Neural progenitor cell (in vitro differentiated cells): ENCODE measurements around the gene SLC23A2. TPM values are rescaled to one million over a fixed set of nuclear protein-coding genes. Genes with fewer than 3 reads are reported as not detected.
"Not testable (repeated sequence)": the region's sequence is repeated elsewhere in the genome, so short reads cannot be mapped to it uniquely, and the experiment has no call there.

Experiments
- DNase-seq: peaks from one replicate; pipeline ENCODE4 v3.0.0-alpha.2; 2016; ENCODE audit warnings: low spot score
- H2AFZ ChIP-seq: fragments of 200-600 bp; sonication (generic); replicated peaks from 2 replicates; pipeline ENCODE4 v1.6.1; 2016; ENCODE audit warnings: antibody characterized with exemption
- H3F3A ChIP-seq: fragments of 200-600 bp; sonication (generic); 2 replicates; pipeline ENCODE4 v1.6.1; 2016; ENCODE audit warnings: antibody characterized with exemption, low read depth
- H3K27ac ChIP-seq: fragments of 200-600 bp; sonication (generic); 2 replicates; pipeline ENCODE4 v1.5.1; 2016; ENCODE audit warnings: mild to moderate bottlenecking
- H3K27me3 ChIP-seq: fragments of 200-600 bp; sonication (generic); 2 replicates; pipeline ENCODE4 v1.6.1; 2016; ENCODE audit warnings: mild to moderate bottlenecking, moderate library complexity
- H3K36me3 ChIP-seq: fragments of 200-600 bp; sonication (generic); 2 replicates; pipeline ENCODE4 v1.5.1; 2016
- H3K4me1 ChIP-seq: fragments of 200-600 bp; sonication (generic); 2 replicates; pipeline ENCODE4 v1.6.1; 2016; ENCODE audit warnings: mixed run types
- H3K4me2 ChIP-seq: fragments of 200-600 bp; sonication (generic); 2 replicates; pipeline ENCODE4 v1.6.1; 2016
- H3K4me3 ChIP-seq: fragments of 200-600 bp; sonication (generic); 2 replicates; pipeline ENCODE4 v1.5.1; 2016
- H3K79me2 ChIP-seq: fragments of 200-600 bp; sonication (generic); 2 replicates; pipeline ENCODE4 v1.6.1; 2016; ENCODE audit warnings: low read depth
- H3K9ac ChIP-seq: fragments of 200-600 bp; sonication (generic); 2 replicates; pipeline ENCODE4 v1.6.1; 2016
- H3K9me3 ChIP-seq: fragments of 200-600 bp; sonication (generic); 2 replicates; pipeline ENCODE4 v1.5.1; 2016; ENCODE audit warnings: low read depth
- H4K20me1 ChIP-seq: fragments of 200-600 bp; sonication (generic); 2 replicates; pipeline ENCODE4 v1.6.1; 2016; ENCODE audit warnings: low read depth
- H3K27ac Mint-ChIP-seq: 3 replicates; pipeline ENCODE4 v1.8.0; 2021; ENCODE audit warnings: mixed read lengths
- H3K27me3 Mint-ChIP-seq: 2 replicates; pipeline ENCODE4 v1.8.0; 2022; ENCODE audit warnings: low read depth, mild to moderate bottlenecking, inconsistent platforms, moderate library complexity, mixed read lengths; ENCODE audit not compliant: insufficient read depth
- H3K36me3 Mint-ChIP-seq: 3 replicates; pipeline ENCODE4 v1.8.0; 2021; ENCODE audit warnings: mixed read lengths
- H3K4me1 Mint-ChIP-seq: 3 replicates; pipeline ENCODE4 v1.8.0; 2021; ENCODE audit warnings: mixed read lengths
- H3K4me3 Mint-ChIP-seq: 3 replicates; pipeline ENCODE4 v1.8.0; 2021; ENCODE audit warnings: mild to moderate bottlenecking, moderate library complexity, mixed read lengths
- H3K9me3 Mint-ChIP-seq: 3 replicates; pipeline ENCODE4 v1.8.0; 2020; ENCODE audit warnings: mixed read lengths
- CTCF ChIP-seq: fragments of 200-600 bp; sonication (generic); IDR thresholded peaks from 2 replicates; pipeline ENCODE4 v1.5.1; 2017; ENCODE audit warnings: antibody characterized with exemption, mild to moderate bottlenecking
- EZH2 ChIP-seq: fragments of 200-600 bp; sonication (generic); IDR thresholded peaks from 2 replicates; pipeline ENCODE4 v1.6.1; 2017; ENCODE audit warnings: antibody characterized with exemption, mild to moderate bottlenecking, moderate library complexity
- EZH2phosphoT487 ChIP-seq: fragments of 200-600 bp; sonication (generic); IDR thresholded peaks from 2 replicates; pipeline ENCODE4 v1.6.1; 2017; ENCODE audit warnings: antibody characterized with exemption
- total RNA-seq: library from RNA; depleted of rRNA; stranded (reverse); fragments of >200 nt; gene quantifications from 2 replicates; pipeline ENCODE4 v1.2.3, GENCODE V29; 2015; ENCODE audit warnings: low replicate concordance

SLC23A2 gene
- total RNA-seq, 1 donor from 2014 or later = 13.0 TPM

- Mint-ChIP-seq H3K27me3 (no peaks in the 10 kb centered on the region), H3K9me3 (no peaks in the 10 kb centered on the region), H3K4me1 (peaks cover 17% of the 10 kb centered on the region), H3K36me3 (peaks cover 5% of the 10 kb centered on the region), H3K4me3 (no peak overlapping the region), H3K27ac (no peak overlapping the region)
- Histone ChIP-seq H3K4me3 (no peak overlapping the region), H3K4me2 (no peak overlapping the region), H4K20me1 (peaks cover 15% of the 10 kb centered on the region), H3F3A (peaks cover 19% of the 10 kb centered on the region), H3K79me2 (peaks cover 15% of the 10 kb centered on the region), H2AFZ (no peak overlapping the region), H3K36me3 (no peaks in the 10 kb centered on the region), H3K27me3 (no peaks in the 10 kb centered on the region), H3K27ac (no peak overlapping the region), H3K9ac (no peak overlapping the region), H3K4me1 (peaks cover 10% of the 10 kb centered on the region), H3K9me3 (no peaks in the 10 kb centered on the region)
- DNase-seq = no peak
- TF ChIP-seq EZH2phosphoT487 = no peak
- TF ChIP-seq CTCF = no peak
- no peak for TF ChIP-seq EZH2
These were observed 21.4 kb downstream of the SLC23A2 start for GRCh38 chr20:4979841-4980410.

- no peak for TF ChIP-seq EZH2
- TF ChIP-seq CTCF = no peak
- no peak for TF ChIP-seq EZH2phosphoT487
- H3K4me1 ChIP-seq = peaks cover 10% of the 10 kb centered on the region
- peaks cover 15% of the 10 kb centered on the region for H4K20me1 ChIP-seq
- H2AFZ ChIP-seq = no peak overlapping the region
- Mint-ChIP-seq H3K4me1 (peaks cover 24% of the 10 kb centered on the region), H3K36me3 (peaks cover 2% of the 10 kb centered on the region), H3K27me3 (no peaks in the 10 kb centered on the region), H3K9me3 (no peaks in the 10 kb centered on the region), H3K27ac (peak overlapping the region; percentile 12), H3K4me3 (no peak overlapping the region)
- H3K9ac ChIP-seq = no peak overlapping the region
- peak; percentile 16 for DNase-seq
- no peaks in the 10 kb centered on the region for H3K36me3 ChIP-seq
- no peaks in the 10 kb centered on the region for H3K27me3 ChIP-seq
- H3F3A ChIP-seq = peaks cover 19% of the 10 kb centered on the region
- no peak overlapping the region for H3K27ac ChIP-seq
- peak overlapping the region; percentile 52 for H3K4me2 ChIP-seq
- no peaks in the 10 kb centered on the region for H3K9me3 ChIP-seq
- no peak overlapping the region for H3K4me3 ChIP-seq
- peaks cover 15% of the 10 kb centered on the region for H3K79me2 ChIP-seq
These were observed 23.0 kb downstream of the SLC23A2 start for GRCh38 chr20:4978050-4978918.

- H3K4me3 ChIP-seq, H3K9me3 Mint-ChIP-seq, H3K4me2 ChIP-seq, H2AFZ ChIP-seq, H3K36me3 Mint-ChIP-seq, H3K9me3 ChIP-seq, H3K27ac Mint-ChIP-seq, H3K36me3 ChIP-seq, H3K27ac ChIP-seq, H3K9ac ChIP-seq, DNase-seq, H3K27me3 Mint-ChIP-seq, H3K4me3 Mint-ChIP-seq, H3K27me3 ChIP-seq, H3K4me1 ChIP-seq: not testable (repeated sequence)
- H3K4me1 Mint-ChIP-seq = peaks cover 25% of the 10 kb centered on the region
- Histone ChIP-seq H3F3A (peaks cover 19% of the 10 kb centered on the region), H3K79me2 (peaks cover 15% of the 10 kb centered on the region), H4K20me1 (peaks cover 15% of the 10 kb centered on the region)
These were observed 25.3 kb downstream of the SLC23A2 start for GRCh38 chr20:4976014-4976413.
